OCI-LY1 (cell line): ENCODE results near the gene SRD5A3.

Source experiments
- CTCF ChIP-seq: fragments of 200-600 bp; sonication (generic), shearing (Covaris generic); IDR thresholded peaks from 2 replicates; pipeline ENCODE4 v1.5.1; 2017; ENCODE audit warnings: mild to moderate bottlenecking, antibody characterized with exemption, low read length, moderate library complexity, mixed read lengths
- EZH2 ChIP-seq: fragments of 200-600 bp; sonication (generic), shearing (Covaris generic); IDR thresholded peaks from 2 replicates; pipeline ENCODE4 v1.8.0; 2017; ENCODE audit warnings: borderline replicate concordance, mixed run types, mild to moderate bottlenecking, antibody characterized with exemption, low read length, moderate library complexity, mixed read lengths

DNA sequence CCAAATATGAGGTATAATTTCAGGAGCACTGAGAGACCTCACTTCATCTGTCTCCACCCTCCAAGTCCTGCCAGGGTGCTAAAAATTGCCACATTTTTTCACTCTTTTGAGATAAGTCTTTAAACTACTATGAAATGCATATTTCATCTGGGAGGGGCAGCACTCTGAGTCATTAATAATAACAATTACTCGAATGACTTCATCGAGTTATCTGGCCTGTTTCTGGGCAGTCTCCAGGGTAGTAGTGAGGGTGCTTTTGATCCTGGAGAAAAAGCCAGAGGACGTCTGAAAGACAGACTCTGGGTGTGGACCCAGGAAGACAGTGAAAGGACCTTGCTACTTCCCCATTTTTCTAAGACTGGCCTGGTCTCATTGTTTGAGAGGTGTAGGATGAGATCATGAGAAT, 42.3 kb upstream of the SRD5A3 start:
- TF ChIP-seq CTCF (no peak), EZH2 (no peak)
